ENCODE measurements around the gene FBXW7. TPM values are rescaled to one million over a fixed set of nuclear protein-coding genes. Genes with fewer than 3 reads are reported as not detected.

Gene FBXW7
- total RNA-seq, 2 experiments from 2014 or later: 50.6 to 56.9 TPM

DNA sequence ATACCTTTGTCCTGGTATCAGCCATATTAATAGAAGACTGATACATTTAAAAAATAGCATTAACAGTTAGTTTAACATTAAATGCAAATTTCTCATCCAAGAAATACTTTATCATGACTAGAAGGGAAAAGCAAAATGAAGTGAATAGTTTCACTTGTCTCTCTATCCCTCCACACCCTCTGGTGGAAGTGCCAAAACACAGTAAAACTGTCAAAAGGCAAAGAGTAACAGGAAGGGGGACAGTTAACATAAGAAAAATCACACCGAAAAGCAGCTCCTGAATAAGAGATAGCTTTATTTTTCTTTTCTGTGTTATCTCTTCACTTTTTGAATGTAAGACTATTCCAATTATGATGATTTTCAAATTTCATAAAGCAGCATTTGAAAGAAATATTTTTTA, 187.2 kb downstream of the FBXW7 start:
- CTCF ChIA-PET: interaction anchor here (0.7 to 2.0 kb wide), 13 partner anchors 9 to 550 kb away, joined by 3 to 5 read pairs (median 3); no protein-coding TSS in a partner anchor
- Mint-ChIP-seq H3K4me1 (ENCODE audit: low read depth) (peaks cover 14% of the 10 kb centered on the region), H3K27ac (no peak overlapping the region), H3K36me3 (ENCODE audit: low read depth) (peaks cover 11% of the 10 kb centered on the region), H3K9me3 (ENCODE audit: insufficient read depth) (no peaks in the 10 kb centered on the region), H3K4me3 (no peak overlapping the region), H3K27me3 (ENCODE audit: low read depth) (no peaks in the 10 kb centered on the region)
- ATAC-seq: no peak
- no peak for DNase-seq
- POLR2A ChIA-PET: no interaction called here

DNA sequence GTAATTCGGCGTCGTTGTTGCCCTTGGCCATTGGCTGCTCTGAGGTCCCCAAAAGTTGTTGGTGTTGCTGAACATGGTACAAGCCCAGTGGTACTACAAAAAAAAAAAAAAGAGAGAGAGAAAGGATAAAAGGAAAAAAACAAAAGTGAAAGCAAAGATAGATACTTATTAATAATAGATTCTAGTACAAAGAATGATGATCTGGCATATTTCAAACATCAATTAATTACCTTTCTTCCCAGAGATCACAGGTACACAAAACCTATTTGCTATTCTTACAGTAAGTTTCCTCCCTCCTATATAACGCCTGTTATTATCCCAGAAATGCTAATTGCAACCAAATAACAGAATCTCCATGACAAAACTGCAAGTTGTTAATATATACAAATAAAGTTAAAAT, 188.9 kb downstream of the FBXW7 start:
- CTCF ChIA-PET: no interaction called here

DNA sequence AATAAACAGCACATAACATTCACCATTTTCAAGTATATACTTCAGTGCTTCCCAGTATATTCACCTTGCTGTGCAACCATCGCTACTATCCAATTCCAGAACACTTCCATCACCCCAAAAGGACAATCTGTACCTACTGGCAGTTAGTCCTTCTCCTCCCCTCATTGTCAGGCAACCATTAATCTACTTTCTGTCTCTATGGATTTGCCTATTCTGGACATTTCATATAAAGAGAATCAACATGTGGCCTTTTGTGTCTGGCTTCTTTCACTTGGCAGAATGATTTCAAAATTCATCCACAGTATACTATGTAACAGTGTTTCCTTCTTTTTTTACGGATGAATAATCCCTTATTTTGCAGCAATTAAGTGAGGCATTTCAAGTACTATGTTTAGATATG, 189.4 kb downstream of the FBXW7 start:
- DNase-seq: no peak
- ChIA-PET CTCF (no interaction called here), POLR2A (no interaction called here)
- Mint-ChIP-seq H3K36me3 (ENCODE audit: low read depth) (peaks cover 20% of the 10 kb centered on the region), H3K4me3 (no peak overlapping the region), H3K27me3 (ENCODE audit: low read depth) (no peaks in the 10 kb centered on the region), H3K27ac (no peak overlapping the region), H3K9me3 (ENCODE audit: insufficient read depth) (no peaks in the 10 kb centered on the region), H3K4me1 (ENCODE audit: low read depth) (peaks cover 2% of the 10 kb centered on the region)
- ATAC-seq: no peak

More for the DNA sequence above, 188.9 kb downstream of the FBXW7 start:
- H3K27ac Mint-ChIP-seq: no peak overlapping the region
- H3K27me3 Mint-ChIP-seq (ENCODE audit: low read depth): no peaks in the 10 kb centered on the region
- no peaks in the 10 kb centered on the region for H3K9me3 Mint-ChIP-seq (ENCODE audit: insufficient read depth)
- POLR2A ChIA-PET: no interaction called here
- DNase-seq (no peak), ATAC-seq (no peak)
- H3K4me1 Mint-ChIP-seq (ENCODE audit: low read depth): peaks cover 2% of the 10 kb centered on the region
- peaks cover 17% of the 10 kb centered on the region for H3K36me3 Mint-ChIP-seq (ENCODE audit: low read depth)
- no peak overlapping the region for H3K4me3 Mint-ChIP-seq

DNA sequence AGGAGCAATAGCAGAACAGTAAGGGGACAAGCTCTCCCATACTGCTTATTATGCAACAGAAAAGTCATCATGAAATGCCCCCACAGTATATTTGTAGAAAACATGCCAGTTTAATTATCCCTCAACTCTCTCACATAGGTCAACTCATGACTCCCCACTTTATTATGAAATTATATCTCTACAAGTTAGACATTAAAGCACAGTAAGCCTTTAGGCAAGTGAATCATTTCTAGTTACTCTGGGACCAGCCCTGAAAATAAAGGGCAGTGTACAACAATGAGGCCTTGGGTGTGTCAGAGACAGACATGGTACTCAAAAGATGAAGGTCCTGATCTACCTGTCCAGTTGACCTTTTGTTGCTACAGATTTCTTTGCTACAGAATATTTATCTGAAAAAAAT, 191.9 kb downstream of the FBXW7 start:
- ATAC-seq (no peak), DNase-seq (no peak)
- POLR2A ChIA-PET: no interaction called here
- CTCF ChIA-PET: no interaction called here
- no peaks in the 10 kb centered on the region for H3K27me3 Mint-ChIP-seq (ENCODE audit: low read depth)
- no peaks in the 10 kb centered on the region for H3K4me1 Mint-ChIP-seq (ENCODE audit: low read depth)
- H3K4me3 Mint-ChIP-seq: no peak overlapping the region
- no peak overlapping the region for H3K27ac Mint-ChIP-seq
- peaks cover 29% of the 10 kb centered on the region for H3K36me3 Mint-ChIP-seq (ENCODE audit: low read depth)
- no peaks in the 10 kb centered on the region for H3K9me3 Mint-ChIP-seq (ENCODE audit: insufficient read depth)

DNA sequence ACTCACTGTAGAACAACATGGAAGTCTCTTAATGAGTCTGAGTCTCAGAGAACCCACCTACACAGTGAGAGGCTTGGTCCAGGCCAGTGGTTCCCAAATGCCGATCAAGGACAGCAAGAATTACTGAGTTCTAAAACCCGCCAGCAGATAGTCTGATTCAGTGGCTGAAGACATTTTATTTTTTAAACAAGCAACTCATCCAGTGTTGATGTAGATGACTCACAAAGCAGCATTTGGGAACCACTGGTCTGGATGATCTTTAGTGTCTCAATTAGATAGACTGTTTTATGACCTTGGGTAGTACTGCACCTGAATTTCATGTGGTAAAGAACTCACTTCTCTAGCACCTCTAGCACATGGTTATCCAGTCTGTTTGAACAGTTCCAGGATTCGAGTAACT, 193.6 kb downstream of the FBXW7 start:
- no peaks in the 10 kb centered on the region for H3K4me1 Mint-ChIP-seq (ENCODE audit: low read depth)
- H3K4me3 Mint-ChIP-seq: no peak overlapping the region
- H3K36me3 Mint-ChIP-seq (ENCODE audit: low read depth): peaks cover 29% of the 10 kb centered on the region
- no peak for ATAC-seq
- H3K27me3 Mint-ChIP-seq (ENCODE audit: low read depth): no peaks in the 10 kb centered on the region
- CTCF ChIA-PET: no interaction called here
- no peak overlapping the region for H3K27ac Mint-ChIP-seq
- no peaks in the 10 kb centered on the region for H3K9me3 Mint-ChIP-seq (ENCODE audit: insufficient read depth)
- no peak for DNase-seq
- POLR2A ChIA-PET: no interaction called here

DNA sequence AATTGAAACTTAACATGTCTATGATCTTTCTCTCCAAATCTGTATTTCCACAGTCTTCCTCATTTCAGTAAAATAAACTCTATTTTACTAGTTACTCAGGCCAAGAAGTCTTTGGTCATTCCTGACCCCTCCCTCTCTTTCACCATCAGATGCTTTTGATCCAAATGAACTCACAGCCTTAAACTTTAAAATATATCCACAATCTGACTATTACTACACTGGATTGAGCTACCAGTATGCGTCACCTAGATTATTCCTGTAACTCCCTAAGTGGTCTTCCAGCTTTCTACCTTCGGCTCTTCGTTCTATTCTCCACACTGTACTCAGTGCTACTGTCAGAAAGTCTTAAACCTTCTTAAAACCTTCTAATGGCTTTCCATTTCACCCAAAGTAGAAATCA, 195.1 kb downstream of the FBXW7 start:
- ATAC-seq: no peak
- Mint-ChIP-seq H3K9me3 (ENCODE audit: insufficient read depth) (no peaks in the 10 kb centered on the region), H3K4me1 (ENCODE audit: low read depth) (no peaks in the 10 kb centered on the region), H3K27ac (no peak overlapping the region), H3K4me3 (no peak overlapping the region), H3K36me3 (ENCODE audit: low read depth) (peaks cover 22% of the 10 kb centered on the region), H3K27me3 (ENCODE audit: low read depth) (no peaks in the 10 kb centered on the region)
- CTCF ChIA-PET: no interaction called here
- POLR2A ChIA-PET: no interaction called here
- DNase-seq: no peak

DNA sequence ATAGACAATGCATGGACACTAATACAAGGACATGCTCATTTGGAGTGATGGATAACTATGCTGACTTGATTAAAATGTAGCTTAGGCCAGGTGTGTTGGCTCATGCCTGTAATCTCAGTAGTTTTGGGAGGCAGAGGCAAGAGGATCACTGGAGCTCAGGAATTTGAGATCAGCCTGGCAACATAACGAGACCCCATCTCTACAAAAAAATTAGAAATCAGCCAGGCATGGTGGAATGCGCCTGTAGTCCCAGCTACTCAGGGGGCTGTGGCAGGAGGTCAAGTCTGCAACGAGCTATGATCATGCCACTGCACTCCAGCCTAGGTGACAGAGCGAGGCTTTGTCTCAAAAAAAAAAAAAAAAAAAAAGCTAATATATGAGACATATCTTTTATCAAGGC, 196.3 kb downstream of the FBXW7 start:
- Mint-ChIP-seq H3K9me3 (ENCODE audit: insufficient read depth) (no peaks in the 10 kb centered on the region), H3K27me3 (ENCODE audit: low read depth) (no peaks in the 10 kb centered on the region), H3K4me1 (ENCODE audit: low read depth) (no peaks in the 10 kb centered on the region), H3K4me3 (no peak overlapping the region), H3K27ac (no peak overlapping the region), H3K36me3 (ENCODE audit: low read depth) (peaks cover 24% of the 10 kb centered on the region)
- DNase-seq (no peak), ATAC-seq (no peak)
- POLR2A ChIA-PET: interaction anchor here (0.6 kb wide), 1 partner anchor 325 kb away, joined by 3 read pairs; no protein-coding TSS in a partner anchor
- CTCF ChIA-PET: interaction anchor here (0.8 kb wide), 1 partner anchor 9 kb away, joined by 3 read pairs; no protein-coding TSS in a partner anchor

DNA sequence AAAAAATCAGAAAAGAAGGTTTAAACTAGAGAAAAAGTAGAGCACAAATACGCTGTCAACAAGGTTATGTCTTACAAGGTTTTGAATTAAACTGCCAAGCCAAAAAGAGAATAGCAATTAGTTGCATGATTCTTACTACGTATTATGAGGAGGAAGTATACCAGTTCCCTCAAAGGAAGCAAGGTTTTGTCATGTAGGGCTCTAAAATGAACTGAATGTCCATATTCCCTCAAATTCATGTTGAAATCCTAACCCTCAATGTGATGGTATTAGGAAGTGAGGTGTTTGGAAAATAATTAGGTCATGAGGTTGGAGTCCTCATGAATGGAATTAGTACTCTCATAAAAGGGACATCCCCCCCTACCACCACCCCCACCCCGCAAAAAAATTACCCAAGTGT, 201.0 kb downstream of the FBXW7 start:
- CTCF ChIA-PET: no interaction called here
- no peaks in the 10 kb centered on the region for H3K27me3 Mint-ChIP-seq (ENCODE audit: low read depth)
- no peak overlapping the region for H3K27ac Mint-ChIP-seq
- DNase-seq: no peak
- no peak overlapping the region for H3K4me3 Mint-ChIP-seq
- POLR2A ChIA-PET: no interaction called here
- H3K9me3 Mint-ChIP-seq (ENCODE audit: insufficient read depth): no peaks in the 10 kb centered on the region
- H3K36me3 Mint-ChIP-seq (ENCODE audit: low read depth): peaks cover 23% of the 10 kb centered on the region
- no peak for ATAC-seq
- no peaks in the 10 kb centered on the region for H3K4me1 Mint-ChIP-seq (ENCODE audit: low read depth)

DNA sequence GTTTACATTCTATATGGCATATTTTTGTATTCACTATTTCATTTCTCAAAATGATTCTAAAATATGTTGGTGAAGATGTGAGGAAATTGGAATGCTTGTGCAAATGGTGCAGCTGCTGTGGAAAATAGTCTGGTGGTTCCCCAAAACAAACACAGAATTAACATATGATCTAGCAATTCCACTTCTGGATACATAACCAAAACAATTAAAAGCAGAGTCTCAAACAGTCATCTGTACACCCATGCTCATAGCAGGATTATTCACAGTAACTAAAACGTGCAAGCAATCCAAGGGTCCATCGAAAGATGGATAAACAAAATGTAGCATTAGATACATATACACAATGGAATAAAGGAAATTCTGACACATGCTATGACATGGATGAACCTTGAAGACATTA, 204.8 kb downstream of the FBXW7 start:
- no peak for ATAC-seq
- CTCF ChIA-PET: no interaction called here
- peaks cover 7% of the 10 kb centered on the region for H3K4me1 Mint-ChIP-seq (ENCODE audit: low read depth)
- H3K9me3 Mint-ChIP-seq (ENCODE audit: insufficient read depth): no peaks in the 10 kb centered on the region
- POLR2A ChIA-PET: no interaction called here
- H3K27ac Mint-ChIP-seq: no peak overlapping the region
- DNase-seq: no peak
- no peak overlapping the region for H3K4me3 Mint-ChIP-seq
- H3K36me3 Mint-ChIP-seq (ENCODE audit: low read depth): peaks cover 42% of the 10 kb centered on the region
- no peaks in the 10 kb centered on the region for H3K27me3 Mint-ChIP-seq (ENCODE audit: low read depth)

DNA sequence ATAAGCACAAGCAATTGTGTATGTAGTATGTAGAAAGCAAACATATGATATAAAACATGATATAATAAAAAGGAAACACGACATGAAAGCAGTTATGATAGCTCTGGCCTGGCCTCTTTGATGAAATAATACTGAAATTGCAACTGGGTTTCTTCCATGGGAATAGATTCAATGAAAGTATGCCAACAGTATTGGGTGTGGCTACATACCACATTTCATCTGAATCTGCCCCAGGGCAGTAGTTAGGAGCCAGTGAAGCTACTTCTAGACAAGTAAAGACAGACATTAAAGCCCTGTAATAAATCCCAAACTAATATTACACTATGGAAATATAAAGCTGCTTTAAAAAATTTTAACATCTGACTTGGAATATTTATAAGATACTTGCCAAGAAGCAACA, 207.3 kb downstream of the FBXW7 start:
- ATAC-seq: no peak
- ChIA-PET CTCF (interaction anchor here (0.9 to 1.7 kb wide), 2 partner anchors 21 to 527 kb away, joined by 3 to 4 read pairs; no protein-coding TSS in a partner anchor), POLR2A (no interaction called here)
- Mint-ChIP-seq H3K36me3 (ENCODE audit: low read depth) (peaks cover 55% of the 10 kb centered on the region), H3K4me1 (ENCODE audit: low read depth) (peaks cover 7% of the 10 kb centered on the region), H3K27me3 (ENCODE audit: low read depth) (no peaks in the 10 kb centered on the region), H3K9me3 (ENCODE audit: insufficient read depth) (no peaks in the 10 kb centered on the region), H3K27ac (no peak overlapping the region), H3K4me3 (no peak overlapping the region)
- no peak for DNase-seq

DNA sequence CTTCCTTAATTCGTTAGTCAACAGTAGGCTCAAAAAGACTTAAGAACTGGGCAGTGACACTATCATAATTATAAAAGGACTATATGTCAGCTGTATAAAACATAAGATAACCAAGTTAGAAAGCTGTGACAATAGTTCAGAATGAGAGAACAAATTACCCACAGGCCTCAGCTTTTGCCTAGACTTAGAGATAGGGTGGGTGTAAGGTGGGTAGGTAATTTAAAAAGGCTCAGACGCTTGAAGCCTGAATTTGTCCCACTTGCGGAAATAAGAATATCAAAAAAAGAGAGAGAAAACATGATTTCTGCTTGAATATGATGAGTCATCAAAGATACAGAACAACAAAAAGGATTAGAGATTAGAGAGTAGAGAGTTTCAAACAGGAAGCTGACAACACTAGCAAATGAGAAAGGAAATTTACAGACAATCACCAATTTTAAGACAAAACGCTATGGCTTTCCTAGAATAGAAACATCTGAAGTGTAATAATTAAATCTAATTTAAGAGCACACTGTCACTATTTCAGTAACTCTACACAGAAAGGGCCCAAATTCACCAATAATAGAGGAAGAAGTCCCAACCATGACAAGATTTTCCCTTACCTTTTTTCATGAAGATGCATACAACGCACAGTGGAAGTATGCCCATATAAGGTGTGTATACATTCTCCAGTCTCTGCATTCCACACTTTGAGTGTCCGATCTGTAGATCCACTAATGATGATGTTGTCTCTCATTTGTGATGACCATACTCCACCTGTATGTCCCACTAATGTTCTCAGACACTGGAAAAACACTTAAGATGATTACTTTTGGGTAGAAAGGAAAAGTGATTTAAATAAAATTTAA, 208.1 kb downstream of the FBXW7 start:
- no peak overlapping the region for H3K4me3 Mint-ChIP-seq
- H3K4me1 Mint-ChIP-seq (ENCODE audit: low read depth): peaks cover 7% of the 10 kb centered on the region
- peaks cover 61% of the 10 kb centered on the region for H3K36me3 Mint-ChIP-seq (ENCODE audit: low read depth)
- ATAC-seq (no peak), DNase-seq (no peak)
- H3K27me3 Mint-ChIP-seq (ENCODE audit: low read depth): no peaks in the 10 kb centered on the region
- H3K27ac Mint-ChIP-seq: no peak overlapping the region
- ChIA-PET POLR2A (no interaction called here), CTCF (interaction anchor here (0.9 to 1.7 kb wide), 2 partner anchors 21 to 526 kb away, joined by 3 to 4 read pairs; no protein-coding TSS in a partner anchor)
- H3K9me3 Mint-ChIP-seq (ENCODE audit: insufficient read depth): no peaks in the 10 kb centered on the region

DNA sequence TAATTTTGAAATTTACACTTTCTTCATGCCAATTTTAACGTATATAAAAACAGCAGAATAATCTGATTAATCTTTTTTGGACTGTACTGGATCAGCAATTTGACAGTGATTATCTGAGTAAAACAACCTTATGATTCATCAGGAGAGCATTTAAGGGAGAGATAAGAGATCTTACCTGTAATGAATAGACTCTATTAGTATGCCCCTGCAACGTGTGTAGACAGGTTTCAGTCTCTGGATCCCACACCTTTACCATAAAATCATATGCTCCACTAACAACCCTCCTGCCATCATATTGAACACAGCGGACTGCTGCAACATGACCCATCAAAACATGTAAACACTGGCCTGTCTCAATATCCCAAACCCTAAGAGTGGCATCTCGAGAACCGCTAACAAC, 210.1 kb downstream of the FBXW7 start:
- H3K27ac Mint-ChIP-seq: no peak overlapping the region
- no peaks in the 10 kb centered on the region for H3K27me3 Mint-ChIP-seq (ENCODE audit: low read depth)
- H3K4me1 Mint-ChIP-seq (ENCODE audit: low read depth): peaks cover 7% of the 10 kb centered on the region
- POLR2A ChIA-PET: no interaction called here
- CTCF ChIA-PET: interaction anchor here (0.7 kb wide), 1 partner anchor 131 kb away, joined by 3 read pairs; no protein-coding TSS in a partner anchor
- no peak overlapping the region for H3K4me3 Mint-ChIP-seq
- H3K9me3 Mint-ChIP-seq (ENCODE audit: insufficient read depth): no peaks in the 10 kb centered on the region
- DNase-seq: no peak
- ATAC-seq: no peak
- H3K36me3 Mint-ChIP-seq (ENCODE audit: low read depth): peaks cover 65% of the 10 kb centered on the region

Data from activated CD8-positive, alpha-beta T cell treated with anti-CD3 and anti-CD28 coated beads, Interleukin-2, amount 10 ng/mL, durations not matched to agents 7 days and 5 days (primary cell).